Measurements from ENCODE around the gene FPR1. TPM values are rescaled to one million over a fixed set of nuclear protein-coding genes. Genes with fewer than 3 reads are reported as not detected.

The FPR1 gene
- total and polyA plus RNA-seq, 2 of the 8 experiments (the other 6 are each of a cell fraction or from before 2014, with no cell fraction given) = 0.11 TPM; not detected in 1

DNA sequence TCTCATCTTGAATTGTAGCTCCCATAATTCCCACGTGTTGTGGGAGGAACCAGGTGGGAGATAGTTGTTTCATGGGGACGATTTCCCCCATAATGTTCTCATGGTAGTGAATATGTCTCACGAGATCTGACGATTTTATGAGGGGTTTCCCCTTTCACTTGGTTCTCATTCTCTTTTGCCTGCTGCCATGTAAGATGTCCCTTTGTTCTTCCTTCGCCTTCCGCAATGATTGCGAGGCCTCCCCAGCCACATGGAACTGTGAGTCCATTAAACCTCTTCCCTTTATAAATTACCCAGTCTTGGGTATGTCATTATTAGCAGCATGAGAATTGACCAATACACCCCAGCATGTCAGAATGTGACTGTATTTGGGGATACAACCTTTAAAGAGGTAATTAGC, 3.9 kb upstream of the FPR1 start:
- FAIRE-seq (no peak), DNase-seq (ENCODE audit: low read depth in 1 of 2, low spot score in 2 of 2) (no peak)
- WGBS, 2 experiments (ENCODE audit: extremely low coverage in 1 of 2, insufficient coverage in 1 of 2, insufficient read length in 1 of 2, insufficient replicate concordance in 2 of 2, low coverage in 1 of 2, low lambda C conversion rate in 2 of 2, missing lambda C conversion rate in 1 of 2) = 90% methylated on average over 7 of the region's 7 CpGs; no CpG with 5 or more reads in 1 of the 2 experiments
- Histone ChIP-seq H3K14ac (ENCODE audit: insufficient read length) (no peak overlapping the region), H3K18ac (ENCODE audit: extremely low read depth, low read length) (no peak overlapping the region), H2BK15ac (ENCODE audit: low read length) (no peak overlapping the region), H4K8ac (ENCODE audit: extremely low read depth, insufficient read depth, low read length) (no peak overlapping the region), H3K4me3 (ENCODE audit: extremely low read depth in 1 of 4, insufficient read depth in 2 of 4, low read depth in 3 of 4, low read length in 4 of 4) (no peak overlapping the region), H3K79me1 (ENCODE audit: low read depth, low read length) (no peaks in the 10 kb centered on the region), H3K36me3 (ENCODE audit: control insufficient read depth in 2 of 4, insufficient read depth in 4 of 4, low read length in 3 of 4) (no peaks in the 10 kb centered on the region), H2BK12ac (ENCODE audit: low read depth, low read length) (no peak overlapping the region), H3K56ac (replicated peaks; ENCODE audit: insufficient read length, low read depth, low read length) (no peak overlapping the region), H3K9ac (replicated peaks in 1 of 4; ENCODE audit: extremely low read depth in 1 of 4, low read depth in 3 of 4, low read length in 3 of 4) (no peak overlapping the region), H3K79me2 (ENCODE audit: control insufficient read depth in 1 of 2, insufficient read depth in 2 of 2, low read length in 2 of 2) (no peaks in the 10 kb centered on the region), H4K5ac (ENCODE audit: insufficient read length, low read depth, low read length) (no peak overlapping the region), H4K20me1 (replicated peaks in 1 of 2; ENCODE audit: control insufficient read depth in 1 of 2, insufficient read depth in 2 of 2, low read length in 2 of 2) (no peaks in the 10 kb centered on the region), H2AK5ac (ENCODE audit: low read depth, low read length) (no peak overlapping the region), H3K27ac (ENCODE audit: low read depth, low read length) (no peak overlapping the region), H3K23ac (ENCODE audit: insufficient read length) (no peak overlapping the region), H2BK120ac (replicated peaks; ENCODE audit: low read depth, low read length) (no peak overlapping the region), H3K4me2 (ENCODE audit: insufficient read depth in 1 of 2, low read depth in 2 of 2, low read length in 2 of 2) (no peak overlapping the region), H3K4ac (replicated peaks; ENCODE audit: insufficient read length, low read depth, low read length) (no peak overlapping the region), H3K27me3 (replicated peaks in 1 of 4; ENCODE audit: control insufficient read depth in 3 of 4, extremely low read depth in 1 of 4, insufficient read depth in 3 of 4, low read length in 3 of 4) (0 out of 7 replicates have a peak, but pooled peaks cover 0 to 2% (median 0%) of the 10 kb centered on the region in 4 experiments), H2BK20ac (ENCODE audit: low read length) (no peak overlapping the region), H2AFZ (ENCODE audit: low read length) (no peak overlapping the region), H4K91ac (replicated peaks; ENCODE audit: insufficient read length, low read length) (no peak overlapping the region), H3K23me2 (ENCODE audit: low read depth, low read length) (no peaks in the 10 kb centered on the region), H3K9me3 (ENCODE audit: insufficient read depth in 2 of 2, low read depth in 1 of 2, low read length in 1 of 2) (peaks cover 8 to 12% of the 10 kb centered on the region in 2 experiments), H2BK5ac (ENCODE audit: low read depth, low read length) (no peak overlapping the region), H3K4me1 (replicated peaks in 1 of 4; ENCODE audit: control insufficient read depth in 3 of 4, insufficient read depth in 4 of 4, low read length in 3 of 4) (0 out of 7 replicates have a peak, but pooled peaks cover 0 to under 1% (median 0%) of the 10 kb centered on the region in 4 experiments)
- CTCF ChIA-PET (ENCODE audit: partially characterized antibody) = interaction anchor here (1.0 to 1.3 kb wide), 2 partner anchors 22 to 80 kb away, joined by 4 to 6 read pairs; no protein-coding TSS in a partner anchor
- POLR2A ChIA-PET (ENCODE audit: partially characterized antibody) = no interaction called here
- no peak for TF ChIP-seq TEAD4 (IDR thresholded peaks at IDR 0.05; ENCODE audit: low read depth, low read length)
- no peak for TF ChIP-seq NRF1 (IDR thresholded peaks at IDR 0.05; ENCODE audit: low read depth, low read length)
- TF ChIP-seq SIN3A (conservative IDR thresholded peaks at IDR 0.05 in 1 of 2, IDR thresholded peaks at IDR 0.05 in 1 of 2; ENCODE audit: low read depth in 1 of 2, low read length in 2 of 2) = no peak
- TF ChIP-seq BCL11A (IDR thresholded peaks at IDR 0.05; ENCODE audit: low read depth in 2 of 2, low read length in 2 of 2) = no peak
